IMR-90 (cell line): Measurements from ENCODE around the gene FOXC1. TPM values are rescaled to one million over a fixed set of nuclear protein-coding genes. Genes with fewer than 3 reads are reported as not detected.

Experiments
- ATAC-seq: fragments of 200-7000 bp; cut with Tn5 transposase; 2 replicates; pipeline ENCODE4 v1.9.1; 2020; ENCODE audit warnings: low read depth, mild to moderate bottlenecking, moderate library complexity
- BruUV-seq: library from RNA; stranded (reverse); fragments of 400-500 nt; replicated peaks from 2 replicates; lab custom pipeline; 2021; lab: Mats Ljungman, UMichigan
- CTCF ChIA-PET: fragments of 300-600 bp; formaldehyde crosslinking; extraction: SDS; loops from one replicate; lab custom pipeline; 2021; ENCODE audit warnings: antibody characterized with exemption; lab: Yijun Ruan, JAX
- POLR2A ChIA-PET: fragments of 300-600 bp; sonication (Branson Sonifier 250); formaldehyde crosslinking; loops from one replicate; lab custom pipeline; 2022; ENCODE audit warnings: antibody characterized with exemption; ENCODE audit not compliant: unreplicated experiment; lab: Charles Lee
- DNase-seq: peaks from one replicate; pipeline ENCODE4 v3.0.0; 2013
- H2AFZ ChIP-seq: replicated peaks from 2 replicates; pipeline ENCODE3; 2013; ENCODE audit warnings: low read length, mild to moderate bottlenecking; ENCODE audit not compliant: poor library complexity
- H2AK5ac ChIP-seq: 2 replicates; pipeline ENCODE4 v1.6.1; 2013; ENCODE audit warnings: low read depth, low read length, inconsistent platforms
- H2AK9ac ChIP-seq: replicated peaks from 2 replicates; pipeline ENCODE3; 2013; ENCODE audit warnings: mild to moderate bottlenecking, low read depth, low read length, moderate library complexity; ENCODE audit not compliant: poor library complexity
- H2BK120ac ChIP-seq: 2 replicates; pipeline ENCODE4 v1.6.1; 2013; ENCODE audit warnings: low read depth, low read length, inconsistent platforms
- H2BK15ac ChIP-seq: 3 replicates; pipeline ENCODE4 v1.6.1; 2013; ENCODE audit warnings: low read depth, low read length, inconsistent platforms
- H2BK20ac ChIP-seq: 2 replicates; pipeline ENCODE4 v1.6.1; 2013; ENCODE audit warnings: low read depth, mild to moderate bottlenecking, inconsistent platforms, low read length, moderate library complexity
- H2BK5ac ChIP-seq: 2 replicates; pipeline ENCODE4 v1.6.1; 2013; ENCODE audit warnings: mild to moderate bottlenecking, low read depth, low read length, inconsistent platforms; ENCODE audit not compliant: poor library complexity, severe bottlenecking
- H3K14ac ChIP-seq: replicated peaks from 2 replicates; pipeline ENCODE4 v1.6.1; 2013; ENCODE audit warnings: low read depth, low read length, inconsistent platforms
- H3K18ac ChIP-seq: 2 replicates; pipeline ENCODE4 v1.6.1; 2013; ENCODE audit warnings: low read depth, low read length, control low read depth
- H3K23ac ChIP-seq: 2 replicates; pipeline ENCODE4 v1.6.1; 2013; ENCODE audit warnings: low read depth, low read length, inconsistent platforms
- H3K27ac ChIP-seq: 2 replicates; pipeline ENCODE4 v1.5.1; 2013; ENCODE audit warnings: mild to moderate bottlenecking, control low read depth, low read length; ENCODE audit not compliant: insufficient read depth
- H3K27me3 ChIP-seq: 2 replicates; pipeline ENCODE4 v1.6.1; 2013; ENCODE audit warnings: low read length; ENCODE audit not compliant: control insufficient read depth, insufficient read depth
- H3K36me3 ChIP-seq: 2 replicates; pipeline ENCODE4 v1.6.1; 2013; ENCODE audit warnings: low read length, mixed read lengths; ENCODE audit not compliant: control insufficient read depth, insufficient read depth
- H3K4ac ChIP-seq: 2 replicates; pipeline ENCODE4 v1.6.1; 2013; ENCODE audit warnings: low read depth, low read length, inconsistent platforms
- H3K4me1 ChIP-seq: 2 replicates; pipeline ENCODE4 v1.6.1; 2013; ENCODE audit warnings: low read length, mixed read lengths; ENCODE audit not compliant: control insufficient read depth, insufficient read depth
- H3K4me2 ChIP-seq: 2 replicates; pipeline ENCODE4 v1.6.1; 2013; ENCODE audit warnings: low read depth, mild to moderate bottlenecking, control low read depth, low read length, moderate library complexity
- H3K4me3 ChIP-seq: 2 replicates; pipeline ENCODE4 v1.5.1; 2013; ENCODE audit warnings: low read depth, mild to moderate bottlenecking, control low read depth, low read length, moderate library complexity; ENCODE audit not compliant: insufficient read depth
- H3K56ac ChIP-seq: 2 replicates; pipeline ENCODE4 v1.6.1; 2013; ENCODE audit warnings: low read length, inconsistent platforms; ENCODE audit not compliant: insufficient read depth; ENCODE audit errors: extremely low read depth
- H3K79me1 ChIP-seq, 2 experiments: 2 replicates each; pipeline ENCODE4 v1.6.1; 2013; ENCODE audit warnings: low read length in 2 of 2, inconsistent platforms in 1 of 2, low read depth in 1 of 2
- H3K9ac ChIP-seq: 2 replicates; pipeline ENCODE4 v1.6.1; 2013; ENCODE audit warnings: low read depth, low read length, control low read depth
- H3K9me1 ChIP-seq: 2 replicates; pipeline ENCODE4 v1.6.1; 2013; ENCODE audit warnings: low read length, inconsistent platforms; ENCODE audit not compliant: insufficient read depth
- H3K9me3 ChIP-seq: 2 replicates; pipeline ENCODE4 v1.6.1; 2013; ENCODE audit warnings: low read length; ENCODE audit not compliant: control insufficient read depth, insufficient read depth
- H4K20me1 ChIP-seq: 2 replicates; pipeline ENCODE4 v1.6.1; 2013; ENCODE audit warnings: low read length, inconsistent platforms; ENCODE audit not compliant: insufficient read depth
- H4K5ac ChIP-seq: 2 replicates; pipeline ENCODE4 v1.6.1; 2013; ENCODE audit warnings: mild to moderate bottlenecking, low read depth, low read length, control low read depth
- H4K8ac ChIP-seq, 2 experiments: 2 replicates each; pipeline ENCODE4 v1.6.1; 2013; ENCODE audit warnings: low read depth in 2 of 2, low read length in 2 of 2, control low read depth in 1 of 2, inconsistent platforms in 1 of 2
- H4K91ac ChIP-seq: 2 replicates; pipeline ENCODE4 v1.6.1; 2013; ENCODE audit warnings: low read depth, low read length, inconsistent platforms; ENCODE audit not compliant: insufficient read depth
- CEBPB ChIP-seq: IDR thresholded peaks from 2 replicates; pipeline ENCODE4 v1.6.1; 2012; ENCODE audit warnings: low read depth, low read length, improper control_type of control experiment
- CHD1 ChIP-seq: IDR thresholded peaks from 2 replicates; pipeline ENCODE4 v1.6.1; 2012; ENCODE audit warnings: low read depth, low read length, improper control_type of control experiment
- CTCF ChIP-seq: conservative IDR thresholded peaks from 2 replicates; pipeline ENCODE4 v1.5.1; 2012; ENCODE audit warnings: mild to moderate bottlenecking, low read depth, low read length, improper control_type of control experiment
- FOS ChIP-seq: fragments of 150-350 bp; IDR thresholded peaks from 2 replicates; pipeline ENCODE4 v1.6.1; 2016; ENCODE audit warnings: low read depth, low read length
- MXI1 ChIP-seq: IDR thresholded peaks from 2 replicates; pipeline ENCODE4 v1.6.1; 2012; ENCODE audit warnings: low read depth, mild to moderate bottlenecking, low read length, moderate library complexity, borderline replicate concordance
- NFE2L2 ChIP-seq: fragments of 150-350 bp; IDR thresholded peaks from 2 replicates; pipeline ENCODE4 v1.6.1; 2016; ENCODE audit warnings: low read depth, mild to moderate bottlenecking, low read length
- RAD21 ChIP-seq: IDR thresholded peaks from 2 replicates; pipeline ENCODE4 v1.6.1; 2012; ENCODE audit warnings: low read length, improper control_type of control experiment
- RFX5 ChIP-seq: IDR thresholded peaks from 2 replicates; pipeline ENCODE4 v1.8.0; 2012; ENCODE audit warnings: low read depth, mild to moderate bottlenecking, low read length, moderate library complexity
- WGBS, 2 experiments: methylation state at CpG; one replicate each; pipeline versions ENCODE4 v1.1.5 to v1.1.7; 2013; ENCODE audit warnings: missing lambda C conversion rate in 2 of 2; ENCODE audit not compliant: insufficient read length in 1 of 2; ENCODE audit errors: extremely low coverage in 2 of 2; 5-methylcytosine and 5-hydroxymethylcytosine counted together
- dilution Hi-C: fragments of 300-500 bp; cut with HindIII; formaldehyde crosslinking; loops from one replicate; pipeline ENCODE4 v1.14.3; 2018; ENCODE audit warnings: low sequenced_read_pairs; ENCODE audit not compliant: unreplicated experiment
- in situ Hi-C: fragments of 300-500 bp; cut with MboI; formaldehyde crosslinking; loops from 3 replicates; pipeline ENCODE4 v1.14.3; 2019; ENCODE audit warnings: low sequenced_read_pairs, inconsistent platforms, mixed read lengths
- intact Hi-C: fragments of 100-400 bp; cut with micrococcal nuclease; formaldehyde crosslinking; loops from 2 replicates; pipeline ENCODE4 v1.10.0; 2022
- polyA plus RNA-seq, 3 experiments: library from polyadenylated mRNA; depleted of rRNA; stranded (reverse); fragments of >200 nt; gene quantifications; 2 replicates each; pipeline ENCODE4 v1.2.3, GENCODE V29; 2012; ENCODE audit warnings: low replicate concordance in 1 of 3
- total RNA-seq: library from RNA; depleted of rRNA; stranded (reverse); fragments of >200 nt; gene quantifications from 2 replicates; pipeline ENCODE4 v1.2.3, GENCODE V29; 2012
- TF ChIP-seq, protein P1 (sequence below): fragments of 150-350 bp; IDR thresholded peaks from 2 replicates; pipeline ENCODE4 v1.6.1; 2016; ENCODE audit warnings: low read depth, mild to moderate bottlenecking, low read length, moderate library complexity, borderline replicate concordance

Gene FOXC1
- total and polyA plus RNA-seq, 2 of the 4 experiments (the other 2 are of a cell fraction): 1.3 to 4.0 TPM

DNA sequence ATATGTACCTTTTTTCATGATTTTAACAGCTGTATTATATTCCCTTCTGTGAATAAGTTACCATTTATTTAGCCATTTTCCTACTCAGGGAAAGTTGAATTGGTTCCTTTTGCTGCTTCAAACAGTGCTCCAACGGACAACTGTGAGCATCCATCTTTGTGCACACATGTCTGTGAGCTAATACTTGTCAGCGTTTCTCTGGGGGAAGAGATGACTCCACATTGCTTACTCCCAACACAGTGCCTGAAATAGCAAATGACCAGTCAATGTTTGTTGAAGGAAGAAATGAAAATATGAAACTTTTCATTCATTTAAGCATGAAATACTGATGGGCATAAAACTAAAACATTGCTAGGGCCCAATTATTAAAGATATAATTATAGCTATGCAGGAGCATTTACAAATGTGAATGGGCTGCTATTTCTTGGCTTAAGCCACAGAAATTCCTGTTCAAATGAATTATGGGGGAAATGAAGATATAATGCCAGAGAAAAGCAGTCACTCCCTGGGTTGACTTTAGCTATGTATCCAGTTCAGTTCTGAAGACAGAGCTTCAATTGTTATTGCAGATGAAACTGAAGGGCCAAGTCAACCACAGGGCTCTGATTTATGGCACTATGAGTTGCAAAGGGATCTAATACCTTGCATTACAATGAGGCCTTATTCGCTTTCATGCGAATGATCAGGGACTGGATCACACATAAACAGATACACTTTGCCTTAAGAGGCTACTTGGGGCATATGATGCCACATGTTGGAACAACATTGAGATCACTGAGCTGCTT, 47.4 kb upstream of the FOXC1 start:
- no peak overlapping the region for H3K14ac ChIP-seq
- H3K4me1 ChIP-seq: no peaks in the 10 kb centered on the region
- POLR2A ChIA-PET: no interaction called here
- ATAC-seq (no peak), DNase-seq (no peak)
- WGBS, 2 experiments: 83% methylated on average over 2 of the region's 4 CpGs; no CpG with 5 or more reads in 1 of the 2 experiments
- TF ChIP-seq CEBPB (no peak), RAD21 (no peak), FOS (no peak), MXI1 (no peak), CTCF (no peak), RFX5 (no peak), NFE2L2 (no peak), CHD1 (no peak)
- TF ChIP-seq, protein P1, sequence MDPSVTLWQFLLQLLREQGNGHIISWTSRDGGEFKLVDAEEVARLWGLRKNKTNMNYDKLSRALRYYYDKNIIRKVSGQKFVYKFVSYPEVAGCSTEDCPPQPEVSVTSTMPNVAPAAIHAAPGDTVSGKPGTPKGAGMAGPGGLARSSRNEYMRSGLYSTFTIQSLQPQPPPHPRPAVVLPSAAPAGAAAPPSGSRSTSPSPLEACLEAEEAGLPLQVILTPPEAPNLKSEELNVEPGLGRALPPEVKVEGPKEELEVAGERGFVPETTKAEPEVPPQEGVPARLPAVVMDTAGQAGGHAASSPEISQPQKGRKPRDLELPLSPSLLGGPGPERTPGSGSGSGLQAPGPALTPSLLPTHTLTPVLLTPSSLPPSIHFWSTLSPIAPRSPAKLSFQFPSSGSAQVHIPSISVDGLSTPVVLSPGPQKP: no peak
- BruUV-seq: no TSS peak
- no peak overlapping the region for H3K4ac ChIP-seq
- H3K23ac ChIP-seq: no peak overlapping the region
- no peak overlapping the region for H2AFZ ChIP-seq
- H4K8ac ChIP-seq: no peak overlapping the region
- no peaks in the 10 kb centered on the region for H3K79me1 ChIP-seq
- no peak overlapping the region for H2AK5ac ChIP-seq
- H4K5ac ChIP-seq: no peak overlapping the region
- peaks cover 2% of the 10 kb centered on the region; the same call in 1 of the 2 replicates for H3K9me3 ChIP-seq
- no peaks in the 10 kb centered on the region for H3K9me1 ChIP-seq
- no peaks in the 10 kb centered on the region for H4K20me1 ChIP-seq
- in situ Hi-C loops: no loop called here
- no peak overlapping the region for H4K91ac ChIP-seq
- no peak overlapping the region for H3K4me2 ChIP-seq
- no peak overlapping the region for H3K18ac ChIP-seq
- H3K9ac ChIP-seq: no peak overlapping the region
- no peak overlapping the region for H2AK9ac ChIP-seq
- H2BK15ac ChIP-seq: no peak overlapping the region
- H2BK120ac ChIP-seq: no peak overlapping the region
- H3K36me3 ChIP-seq: no peaks in the 10 kb centered on the region
- no peak overlapping the region for H3K27ac ChIP-seq
- H2BK20ac ChIP-seq: no peak overlapping the region
- CTCF ChIA-PET: interaction anchor here (0.7 to 1.0 kb wide), 2 partner anchors 10 to 114 kb away, joined by 4 read pairs; no protein-coding TSS in a partner anchor
- intact Hi-C loops: no loop called here
- peaks cover 14% of the 10 kb centered on the region for H3K27me3 ChIP-seq
- H3K56ac ChIP-seq: no peak overlapping the region
- no peak overlapping the region for H2BK5ac ChIP-seq
- H3K4me3 ChIP-seq: no peak overlapping the region
- dilution Hi-C loops: no loop called here
